ENCODE data around the gene VEPH1. TPM values are rescaled to one million over a fixed set of nuclear protein-coding genes. Genes with fewer than 3 reads are reported as not detected.

The VEPH1 gene
- total RNA-seq, 1 experiment from 2014 or later: 27.3 TPM

- no peak overlapping the region for H3K9ac ChIP-seq (ENCODE audit: low read length)
- H3K36me3 ChIP-seq (ENCODE audit: low read depth, low read length): no peaks in the 10 kb centered on the region
- intact Hi-C loops (cut with micrococcal nuclease): no loop called here
- no peaks in the 10 kb centered on the region for H3K9me3 ChIP-seq (ENCODE audit: low read length)
- ATAC-seq: no peak
- TF ChIP-seq EZH2phosphoT487 (IDR thresholded peaks at IDR 0.05; ENCODE audit: borderline replicate concordance, low read length) (no peak), CTCF (conservative IDR thresholded peaks at IDR 0.05; ENCODE audit: low read depth, low read length) (no peak), EZH2 (IDR thresholded peaks at IDR 0.05; ENCODE audit: low read length, unreplicated experiment) (no peak)
- ChIA-PET CTCF (no interaction called here), POLR2A (ENCODE audit: unreplicated experiment) (no interaction called here)
- H3K4me2 ChIP-seq (ENCODE audit: low read length): no peak overlapping the region
- no peak overlapping the region for H2AFZ ChIP-seq (ENCODE audit: low read length)
- no peak overlapping the region for H3K4me3 ChIP-seq (ENCODE audit: low read length)
- H3K79me2 ChIP-seq (ENCODE audit: low read length): no peaks in the 10 kb centered on the region
- no TSS peak for BruUV-seq (replicated peaks)
- no peaks in the 10 kb centered on the region for H3K27me3 ChIP-seq (ENCODE audit: low read length)
- no peaks in the 10 kb centered on the region for H3F3A ChIP-seq (ENCODE audit: low read length, unreplicated experiment)
- no peaks in the 10 kb centered on the region for H3K4me1 ChIP-seq (ENCODE audit: insufficient read depth, low read length)
- H3K27ac ChIP-seq (ENCODE audit: low read length): no peak overlapping the region
- H4K20me1 ChIP-seq (ENCODE audit: low read length): no peaks in the 10 kb centered on the region
- no peaks in the 10 kb centered on the region for H3K9me2 ChIP-seq (replicated peaks; ENCODE audit: low read length)
- no peak for DNase-seq
Measured at GRCh38 chr3:157257101-157257500, 246.1 kb downstream of the VEPH1 start.

- no peaks in the 10 kb centered on the region for H3K36me3 ChIP-seq (ENCODE audit: low read depth, low read length)
- no peak overlapping the region for H3K27ac ChIP-seq (ENCODE audit: low read length)
- H3F3A ChIP-seq (ENCODE audit: low read length, unreplicated experiment): no peaks in the 10 kb centered on the region
- ATAC-seq (no peak), DNase-seq (no peak)
- no peaks in the 10 kb centered on the region for H3K79me2 ChIP-seq (ENCODE audit: low read length)
- no peak overlapping the region for H3K9ac ChIP-seq (ENCODE audit: low read length)
- no peaks in the 10 kb centered on the region for H3K4me1 ChIP-seq (ENCODE audit: insufficient read depth, low read length)
- no peaks in the 10 kb centered on the region for H3K9me2 ChIP-seq (replicated peaks; ENCODE audit: low read length)
- TF ChIP-seq EZH2 (IDR thresholded peaks at IDR 0.05; ENCODE audit: low read length, unreplicated experiment) (no peak), EZH2phosphoT487 (IDR thresholded peaks at IDR 0.05; ENCODE audit: borderline replicate concordance, low read length) (no peak)
- no peaks in the 10 kb centered on the region for H3K9me3 ChIP-seq (ENCODE audit: low read length)
- no peak overlapping the region for H3K4me2 ChIP-seq (ENCODE audit: low read length)
- H4K20me1 ChIP-seq (ENCODE audit: low read length): no peaks in the 10 kb centered on the region
- CTCF ChIA-PET: no interaction called here
- H3K4me3 ChIP-seq (ENCODE audit: low read length): no peak overlapping the region
- intact Hi-C loops (cut with micrococcal nuclease): no loop called here
- no peaks in the 10 kb centered on the region for H3K27me3 ChIP-seq (ENCODE audit: low read length)
- BruUV-seq (replicated peaks): no TSS peak
- POLR2A ChIA-PET (ENCODE audit: unreplicated experiment): no interaction called here
- H2AFZ ChIP-seq (ENCODE audit: low read length): no peak overlapping the region
Measured at GRCh38 chr3:157255797-157256196, 247.4 kb downstream of the VEPH1 start.

GRCh38 chr3:157251685-157252084 is 251.5 kb downstream of the VEPH1 start:
- no TSS peak for BruUV-seq (replicated peaks)
- H3K4me2 ChIP-seq (ENCODE audit: low read length): no peak overlapping the region
- no peak for TF ChIP-seq EZH2 (IDR thresholded peaks at IDR 0.05; ENCODE audit: low read length, unreplicated experiment)
- TF ChIP-seq CTCF (conservative IDR thresholded peaks at IDR 0.05; ENCODE audit: low read depth, low read length): no peak
- no peak for TF ChIP-seq EZH2phosphoT487 (IDR thresholded peaks at IDR 0.05; ENCODE audit: borderline replicate concordance, low read length)
- H3K4me3 ChIP-seq (ENCODE audit: low read length): no peak overlapping the region
- H3K9me3 ChIP-seq (ENCODE audit: low read length): no peaks in the 10 kb centered on the region
- H3K27me3 ChIP-seq (ENCODE audit: low read length): no peaks in the 10 kb centered on the region
- POLR2A ChIA-PET (ENCODE audit: unreplicated experiment): interaction anchor here (0.8 kb wide), 1 partner anchor 72 kb away, joined by 4 read pairs; no protein-coding TSS in a partner anchor
- no peaks in the 10 kb centered on the region for H3F3A ChIP-seq (ENCODE audit: low read length, unreplicated experiment)
- no peak overlapping the region for H2AFZ ChIP-seq (ENCODE audit: low read length)
- H3K9ac ChIP-seq (ENCODE audit: low read length): no peak overlapping the region
- H4K20me1 ChIP-seq (ENCODE audit: low read length): no peaks in the 10 kb centered on the region
- DNase-seq (no peak), ATAC-seq (no peak)
- H3K4me1 ChIP-seq (ENCODE audit: insufficient read depth, low read length): peaks cover 16% of the 10 kb centered on the region
- no peaks in the 10 kb centered on the region for H3K36me3 ChIP-seq (ENCODE audit: low read depth, low read length)
- intact Hi-C loops (cut with micrococcal nuclease): no loop called here
- no peak overlapping the region for H3K27ac ChIP-seq (ENCODE audit: low read length)
- H3K79me2 ChIP-seq (ENCODE audit: low read length): no peaks in the 10 kb centered on the region
- no peaks in the 10 kb centered on the region for H3K9me2 ChIP-seq (replicated peaks; ENCODE audit: low read length)
- CTCF ChIA-PET: no interaction called here

Data from PC-3 (cell line).